H1 (cell line): ENCODE results near the gene DNAJC27. TPM values are rescaled to one million over a fixed set of nuclear protein-coding genes. Genes with fewer than 3 reads are reported as not detected.

Source experiments
- CTCF ChIA-PET: fragments of 300-600 bp; sonication (Branson Sonifier 250); formaldehyde crosslinking; loops from one replicate; lab custom pipeline; 2021; ENCODE audit not compliant: partially characterized antibody; lab: Charles Lee
- POLR2A ChIA-PET: fragments of 300-600 bp; sonication (Branson Sonifier 250); formaldehyde crosslinking; loops from one replicate; lab custom pipeline; 2021; ENCODE audit warnings: inconsistent platforms; ENCODE audit not compliant: partially characterized antibody; lab: Charles Lee
- DNase-seq, 2 experiments: peaks; one replicate each; pipeline versions ENCODE4 v3.0.0 to v3.0.0-alpha.2; 2010 to 2022; ENCODE audit warnings: low spot score in 2 of 2, low read depth in 1 of 2, mixed read lengths in 1 of 2
- FAIRE-seq: peaks from 2 replicates; lab custom pipeline; 2011; peaks lifted over from hg19 to GRCh38; lab: Jason Lieb, UNC
- H2AFZ ChIP-seq: 2 replicates; pipeline ENCODE4 v1.8.1; 2012; ENCODE audit warnings: low read length, inconsistent platforms
- H2AK5ac ChIP-seq: 2 replicates; pipeline ENCODE4 v1.6.1; 2013; ENCODE audit warnings: low read depth, low read length
- H2BK120ac ChIP-seq: replicated peaks from 2 replicates; pipeline ENCODE3; 2013; ENCODE audit warnings: low read depth, low read length, inconsistent platforms
- H2BK12ac ChIP-seq: 2 replicates; pipeline ENCODE4 v1.6.1; 2013; ENCODE audit warnings: low read depth, low read length
- H2BK15ac ChIP-seq: 2 replicates; pipeline ENCODE4 v1.6.1; 2013; ENCODE audit warnings: low read length
- H2BK20ac ChIP-seq: 2 replicates; pipeline ENCODE4 v1.6.1; 2013; ENCODE audit warnings: low read length
- H2BK5ac ChIP-seq: 2 replicates; pipeline ENCODE4 v1.6.1; 2013; ENCODE audit warnings: low read depth, low read length
- H3K14ac ChIP-seq: 2 replicates; pipeline ENCODE4 v1.6.1; 2013; ENCODE audit warnings: inconsistent platforms; ENCODE audit not compliant: insufficient read length
- H3K18ac ChIP-seq: 2 replicates; pipeline ENCODE4 v1.6.1; 2013; ENCODE audit warnings: low read length; ENCODE audit errors: extremely low read depth
- H3K23ac ChIP-seq: 2 replicates; pipeline ENCODE4 v1.6.1; 2013; ENCODE audit warnings: inconsistent platforms; ENCODE audit not compliant: insufficient read length
- H3K23me2 ChIP-seq: 2 replicates; pipeline ENCODE4 v1.6.1; 2013; ENCODE audit warnings: low read depth, low read length
- H3K27ac ChIP-seq: 2 replicates; pipeline ENCODE4 v1.6.1; 2011; ENCODE audit warnings: low read depth, low read length, inconsistent platforms
- H3K27me3 ChIP-seq, 4 experiments: replicated peaks in 1 of 4; 1 replicate in 1 of 4; 2 replicates in 3 of 4; pipeline versions ENCODE4 v1.6.1 to v1.8.1; 2011 to 2013; ENCODE audit warnings: low read length in 3 of 4, mild to moderate bottlenecking in 3 of 4, inconsistent platforms in 2 of 4, mixed read lengths in 2 of 4, moderate library complexity in 1 of 4; ENCODE audit not compliant: control insufficient read depth in 3 of 4, insufficient read depth in 3 of 4; ENCODE audit errors: extremely low read depth in 1 of 4
- H3K36me3 ChIP-seq, 4 experiments: 2 replicates each; pipeline versions ENCODE4 v1.6.1 to v1.8.1; 2011 to 2013; ENCODE audit warnings: mild to moderate bottlenecking in 4 of 4, low read length in 3 of 4, moderate library complexity in 2 of 4, control low read depth in 1 of 4, inconsistent platforms in 1 of 4; ENCODE audit not compliant: insufficient read depth in 4 of 4, control insufficient read depth in 2 of 4
- H3K4ac ChIP-seq: replicated peaks from 2 replicates; pipeline ENCODE3; 2013; ENCODE audit warnings: low read length, low read depth, mixed read lengths, inconsistent platforms; ENCODE audit not compliant: insufficient read length
- H3K4me1 ChIP-seq, 4 experiments: replicated peaks in 1 of 4; 1 replicate in 1 of 4; 2 replicates in 3 of 4; pipeline versions ENCODE4 v1.6.1 to v1.8.1; 2011 to 2013; ENCODE audit warnings: low read length in 3 of 4, inconsistent platforms in 2 of 4, mixed read lengths in 1 of 4; ENCODE audit not compliant: insufficient read depth in 4 of 4, control insufficient read depth in 3 of 4
- H3K4me2 ChIP-seq, 2 experiments: 2 replicates each; pipeline versions ENCODE4 v1.6.1 to v1.8.1; 2011 to 2013; ENCODE audit warnings: low read depth in 2 of 2, low read length in 2 of 2, control low read depth in 1 of 2, inconsistent platforms in 1 of 2, mild to moderate bottlenecking in 1 of 2; ENCODE audit not compliant: insufficient read depth in 1 of 2
- H3K4me3 ChIP-seq, 4 experiments: fragments of 200-600, 300-600 bp in 1 of 4; sonication (generic), shearing (Covaris generic), sonication (Bioruptor Twin) in 1 of 4; 2 replicates each; pipeline versions ENCODE4 v1.5.1 to v1.8.1; 2011 to 2016; ENCODE audit warnings: low read length in 4 of 4, low read depth in 3 of 4, control low read depth in 2 of 4, inconsistent platforms in 2 of 4, mild to moderate bottlenecking in 2 of 4, mixed read lengths in 1 of 4, moderate library complexity in 1 of 4; ENCODE audit not compliant: insufficient read depth in 2 of 4; ENCODE audit errors: extremely low read depth in 1 of 4
- H3K56ac ChIP-seq: replicated peaks from 2 replicates; pipeline ENCODE3; 2013; ENCODE audit warnings: low read depth, mild to moderate bottlenecking, mixed read lengths, low read length, inconsistent platforms; ENCODE audit not compliant: insufficient read length
- H3K79me1 ChIP-seq: 2 replicates; pipeline ENCODE4 v1.6.1; 2013; ENCODE audit warnings: low read depth, low read length, control low read depth
- H3K79me2 ChIP-seq, 2 experiments: 2 replicates each; pipeline versions ENCODE4 v1.6.1 to v1.8.1; 2012 to 2013; ENCODE audit warnings: low read length in 2 of 2, mild to moderate bottlenecking in 2 of 2, inconsistent platforms in 1 of 2; ENCODE audit not compliant: insufficient read depth in 2 of 2, control insufficient read depth in 1 of 2
- H3K9ac ChIP-seq, 4 experiments: replicated peaks in 1 of 4; 1 replicate in 1 of 4; 2 replicates in 3 of 4; pipeline versions ENCODE4 v1.6.1 to v1.8.1; 2011 to 2013; ENCODE audit warnings: low read depth in 3 of 4, low read length in 3 of 4, control low read depth in 2 of 4, mild to moderate bottlenecking in 2 of 4, moderate library complexity in 2 of 4, inconsistent platforms in 1 of 4; ENCODE audit errors: extremely low read depth in 1 of 4
- H3K9me3 ChIP-seq, 2 experiments: 2 replicates each; pipeline versions ENCODE4 v1.6.1 to v1.8.1; 2012 to 2013; ENCODE audit warnings: mild to moderate bottlenecking in 2 of 2, moderate library complexity in 2 of 2, control low read depth in 1 of 2, inconsistent platforms in 1 of 2, low read depth in 1 of 2, low read length in 1 of 2, mixed read lengths in 1 of 2; ENCODE audit not compliant: insufficient read depth in 2 of 2
- H4K20me1 ChIP-seq, 2 experiments: replicated peaks in 1 of 2; 2 replicates each; pipeline versions ENCODE3 to v1.8.1; 2011 to 2013; ENCODE audit warnings: inconsistent platforms in 2 of 2, low read length in 2 of 2, mild to moderate bottlenecking in 1 of 2; ENCODE audit not compliant: insufficient read depth in 2 of 2, control insufficient read depth in 1 of 2
- H4K5ac ChIP-seq: 2 replicates; pipeline ENCODE4 v1.6.1; 2013; ENCODE audit warnings: low read length, low read depth, mixed read lengths, inconsistent platforms; ENCODE audit not compliant: insufficient read length
- H4K8ac ChIP-seq: 2 replicates; pipeline ENCODE4 v1.8.0; 2013; ENCODE audit warnings: mild to moderate bottlenecking, moderate library complexity, low read length, inconsistent platforms; ENCODE audit not compliant: insufficient read depth; ENCODE audit errors: extremely low read depth
- H4K91ac ChIP-seq: replicated peaks from 2 replicates; pipeline ENCODE3; 2013; ENCODE audit warnings: low read length, mixed read lengths, inconsistent platforms; ENCODE audit not compliant: insufficient read length
- RNF2 ChIP-seq: fragments of 200-900, 300-1000 bp; sonication (generic); IDR thresholded peaks from 2 replicates; pipeline ENCODE4 v1.7.1; 2016; ENCODE audit warnings: borderline replicate concordance, low read depth, mild to moderate bottlenecking, antibody characterized with exemption, low read length; ENCODE audit not compliant: poor library complexity, severe bottlenecking; ENCODE audit errors: missing control alignments
- RXRA ChIP-seq: IDR thresholded peaks from 2 replicates; pipeline ENCODE4 v1.6.1; 2011; ENCODE audit warnings: low read depth, mild to moderate bottlenecking, low read length, moderate library complexity; ENCODE audit not compliant: insufficient read depth
- SIRT6 ChIP-seq: IDR thresholded peaks from one replicate; pipeline ENCODE4 v1.7.1; 2012; ENCODE audit warnings: low read length, inconsistent platforms
- WGBS, 2 experiments: shearing (Covaris generic) in 1 of 2; methylation state at CpG; one replicate each; pipeline versions ENCODE4 v1.1.6 to v1.1.7; 2013 to 2015; ENCODE audit warnings: low lambda C conversion rate in 2 of 2, mixed read lengths in 2 of 2, inconsistent platforms in 1 of 2, low coverage in 1 of 2, missing lambda C conversion rate in 1 of 2; ENCODE audit not compliant: insufficient replicate concordance in 2 of 2, insufficient coverage in 1 of 2, insufficient read length in 1 of 2; ENCODE audit errors: extremely low coverage in 1 of 2, missing lambda C conversion rate in 1 of 2; 5-methylcytosine and 5-hydroxymethylcytosine counted together
- polyA plus RNA-seq, 7 experiments: library from polyadenylated mRNA; depleted of rRNA in 3 of 7; stranded (reverse) in 5 of 7; unstranded in 2 of 7; fragments of >200 nt in 5 of 7; fragments of 200-250 nt in 2 of 7; gene quantifications; 1 replicate in 5 of 7; 2 replicates in 1 of 7; 4 replicates in 1 of 7; pipeline versions ENCODE4 v1.2.1 to v1.2.3, GENCODE V29; 2011 to 2013; ENCODE audit warnings: missing spikeins in 2 of 7, mixed read lengths in 2 of 7
- total RNA-seq: library from RNA; stranded (reverse); fragmentation: NEBNext Ultra II Directional; extraction: Animal tissue kit (Norgen Biotek cat#: 25700); gene quantifications from 2 replicates; pipeline ENCODE4 v1.2.1, GENCODE V29; 2021

Gene DNAJC27
- total and polyA plus RNA-seq, 2 of the 8 experiments (the other 6 are each of a cell fraction or from before 2014, with no cell fraction given) = 1.4 to 4.5 TPM

DNA sequence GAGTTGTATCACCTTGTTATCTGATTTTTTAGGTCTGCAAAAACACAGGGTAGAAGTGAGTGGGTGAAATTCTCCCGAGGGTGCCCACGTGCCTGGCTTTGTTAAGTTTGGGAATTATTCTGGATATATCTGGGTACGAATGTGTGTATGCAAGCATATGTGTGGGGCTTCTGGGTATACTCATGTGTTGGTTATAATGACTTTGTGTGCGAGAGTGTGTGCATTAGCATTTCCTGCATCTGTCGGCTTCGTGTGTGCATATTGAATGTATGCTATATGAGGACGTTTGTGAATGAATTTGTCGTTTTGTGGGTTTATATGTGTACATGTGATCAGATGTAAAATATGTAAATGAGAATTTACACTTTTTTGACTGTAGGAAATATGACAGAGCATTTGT is 13.8 kb upstream of the DNAJC27 start:
- Histone ChIP-seq H3K23ac (no peak overlapping the region), H3K56ac (no peak overlapping the region), H3K79me2 (no peaks in the 10 kb centered on the region), H2AK5ac (no peak overlapping the region), H3K4me3 (no peak overlapping the region), H3K79me1 (no peaks in the 10 kb centered on the region), H2AFZ (no peak overlapping the region), H3K36me3 (no peaks in the 10 kb centered on the region), H2BK20ac (no peak overlapping the region), H4K5ac (no peak overlapping the region), H3K27me3 (no peaks in the 10 kb centered on the region), H3K4me2 (no peak overlapping the region), H3K4me1 (peaks cover 0 to 7% (median 0%) of the 10 kb centered on the region in 4 experiments; a peak in 2 of 7 replicates), H4K91ac (no peak overlapping the region), H3K27ac (no peak overlapping the region), H2BK15ac (no peak overlapping the region), H3K4ac (no peak overlapping the region), H3K14ac (no peak overlapping the region), H4K20me1 (no peaks in the 10 kb centered on the region), H3K9me3 (no peaks in the 10 kb centered on the region), H3K18ac (no peak overlapping the region), H4K8ac (no peak overlapping the region), H2BK12ac (no peak overlapping the region), H2BK5ac (no peak overlapping the region), H3K9ac (no peak overlapping the region), H2BK120ac (no peak overlapping the region), H3K23me2 (no peaks in the 10 kb centered on the region)
- whole genome bisulfite sequencing, 2 experiments = 87 to 100% methylated on average over 2 to 8 of the region's 8 CpGs
- DNase-seq (no peak), FAIRE-seq (no peak)
- CTCF ChIA-PET = interaction anchor here (0.6 to 2.8 kb wide), 9 partner anchors 10 to 410 kb away, joined by 3 to 22 read pairs (median 3); partner anchors contain the start of gene EFR3B
- POLR2A ChIA-PET = interaction anchor here (1.5 kb wide), 1 partner anchor 10 kb away, joined by 3 read pairs; no protein-coding TSS in a partner anchor
- TF ChIP-seq SIRT6 (no peak), RNF2 (no peak), RXRA (no peak)
